HEK293 (cell line): ENCODE results near the gene POLR1E.

ENCODE experiments used
- CTCF ChIA-PET: fragments of 350-600 bp; formaldehyde crosslinking; extraction: SDS; loops from one replicate; lab custom pipeline; 2021; ENCODE audit warnings: antibody characterized with exemption; lab: Yijun Ruan, JAX
- POLR2A ChIA-PET: fragments of 300-600 bp; formaldehyde crosslinking; extraction: SDS; loops from one replicate; lab custom pipeline; 2020; ENCODE audit warnings: antibody characterized with exemption, inconsistent platforms; lab: Yijun Ruan, JAX
- H3K27ac ChIP-seq: fragments of 200-500 bp; sonication (Bioruptor generic); 2 replicates; pipeline ENCODE4 v1.5.1; 2014; ENCODE audit warnings: low read depth, low read length, control low read depth, inconsistent platforms; ENCODE audit errors: extremely low read depth
- H3K36me3 ChIP-seq, 2 experiments: fragments of 200-500 bp in 1 of 2; sonication (Bioruptor generic) in 1 of 2; 1 replicate in 1 of 2; 2 replicates in 1 of 2; pipeline ENCODE4 v1.5.1; 2014 to 2017; ENCODE audit warnings: inconsistent platforms in 2 of 2, low read length in 2 of 2; ENCODE audit not compliant: control insufficient read depth in 2 of 2, insufficient read depth in 1 of 2
- H3K4me1 ChIP-seq: fragments of 200-500 bp; sonication (Bioruptor generic); 2 replicates; pipeline ENCODE4 v1.5.1; 2014; ENCODE audit warnings: mild to moderate bottlenecking, low read length, inconsistent platforms; ENCODE audit not compliant: control insufficient read depth, insufficient read depth
- H3K4me3 ChIP-seq: 2 replicates; pipeline ENCODE4 v1.5.1; 2011; ENCODE audit warnings: low read depth, mild to moderate bottlenecking, control low read depth, low read length, moderate library complexity
- H3K9me3 ChIP-seq: fragments of 200-500 bp; sonication (Bioruptor generic); 2 replicates; pipeline ENCODE4 v1.5.1; 2014; ENCODE audit warnings: low read depth, low read length, inconsistent platforms; ENCODE audit not compliant: control insufficient read depth, insufficient read depth
- GFI1B ChIP-seq: fragments of 450-650 bp; formaldehyde crosslinking; IDR thresholded peaks from 2 replicates; pipeline ENCODE4 v1.5.1; 2016; ENCODE audit warnings: missing biosample characterization, missing genetic modification characterization
- HOXA7 ChIP-seq: sonication (generic); formaldehyde crosslinking; IDR thresholded peaks from 2 replicates; pipeline ENCODE4 v1.8.1; 2022; ENCODE audit warnings: missing genetic modification reagents, borderline replicate concordance
- SP7 ChIP-seq: fragments of 450-650 bp; formaldehyde crosslinking; IDR thresholded peaks from 2 replicates; pipeline ENCODE4 v1.5.1; 2016; ENCODE audit warnings: missing biosample characterization, missing genetic modification characterization
- ZFHX2 ChIP-seq: fragments of 450-650 bp; formaldehyde crosslinking; conservative IDR thresholded peaks from 2 replicates; pipeline ENCODE4 v1.5.1; 2016; ENCODE audit warnings: missing biosample characterization, missing genetic modification characterization
- ZNF10 ChIP-seq: fragments of 450-650 bp; formaldehyde crosslinking; IDR thresholded peaks from 2 replicates; pipeline ENCODE4 v1.5.1; 2017; ENCODE audit warnings: missing biosample characterization, missing genetic modification characterization
- ZNF133 ChIP-seq: fragments of 450-650 bp; formaldehyde crosslinking; IDR thresholded peaks from 2 replicates; pipeline ENCODE4 v1.5.1; 2016; ENCODE audit warnings: missing biosample characterization, missing genetic modification characterization
- ZNF169 ChIP-seq: fragments of 450-650 bp; formaldehyde crosslinking; IDR thresholded peaks from 2 replicates; pipeline ENCODE4 v1.5.1; 2016; ENCODE audit warnings: missing biosample characterization, missing genetic modification characterization
- ZNF184 ChIP-seq: fragments of 450-650 bp; IDR thresholded peaks from 2 replicates; pipeline ENCODE4 v1.5.1; 2018; ENCODE audit warnings: missing biosample characterization, mild to moderate bottlenecking, missing genetic modification characterization
- ZNF2 ChIP-seq: fragments of 450-650 bp; formaldehyde crosslinking; IDR thresholded peaks from 2 replicates; pipeline ENCODE4 v1.5.1; 2016; ENCODE audit warnings: missing biosample characterization, missing genetic modification characterization
- ZNF221 ChIP-seq: fragments of 450-650 bp; formaldehyde crosslinking; IDR thresholded peaks from 2 replicates; pipeline ENCODE4 v1.5.1; 2017; ENCODE audit warnings: missing biosample characterization, missing genetic modification characterization, borderline replicate concordance
- ZNF600 ChIP-seq: fragments of 450-650 bp; formaldehyde crosslinking; IDR thresholded peaks from 2 replicates; pipeline ENCODE4 v1.5.1; 2016; ENCODE audit warnings: missing biosample characterization, missing genetic modification characterization
- ZNF747 ChIP-seq: fragments of 450-650 bp; formaldehyde crosslinking; IDR thresholded peaks from 2 replicates; pipeline ENCODE4 v1.5.1; 2016; ENCODE audit warnings: missing biosample characterization, missing genetic modification characterization
- TF ChIP-seq, protein P1 (sequence below): fragments of 450-650 bp; formaldehyde crosslinking; IDR thresholded peaks from 2 replicates; pipeline ENCODE4 v1.5.1; 2016; ENCODE audit warnings: missing biosample characterization, missing genetic modification characterization, borderline replicate concordance
- TF ChIP-seq, protein P2 (sequence below): fragments of 450-650 bp; formaldehyde crosslinking; IDR thresholded peaks from 2 replicates; pipeline ENCODE4 v1.5.1; 2016; ENCODE audit warnings: missing biosample characterization, missing genetic modification characterization

POLR1E gene

DNA sequence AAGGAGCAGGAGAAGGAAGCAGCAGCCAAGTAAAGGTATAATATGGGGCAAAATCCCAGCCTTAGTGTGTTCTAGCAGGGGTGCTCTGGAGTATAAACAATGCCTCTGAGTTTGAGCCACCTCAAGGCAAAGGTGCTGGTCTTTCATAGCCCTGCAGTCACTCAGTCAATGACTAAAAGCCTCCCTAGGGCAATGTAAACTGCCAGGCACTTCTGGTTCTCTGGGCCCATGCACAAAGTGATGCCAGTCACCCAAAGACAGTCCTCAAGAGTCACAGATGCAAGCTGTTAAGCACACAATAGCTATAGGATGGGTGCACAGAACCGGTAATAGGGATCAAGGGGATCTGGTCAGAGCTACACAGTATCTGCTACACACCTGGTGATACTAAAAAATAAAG, 33.1 kb upstream of the POLR1E start (continued):
- TF ChIP-seq ZNF10 (tag by site-specific recombination) (no peak), HOXA7 (CRISPR knock-in tag) (no peak), ZNF747 (tag by site-specific recombination) (no peak), ZNF184 (no peak)
- TF ChIP-seq, protein P1, sequence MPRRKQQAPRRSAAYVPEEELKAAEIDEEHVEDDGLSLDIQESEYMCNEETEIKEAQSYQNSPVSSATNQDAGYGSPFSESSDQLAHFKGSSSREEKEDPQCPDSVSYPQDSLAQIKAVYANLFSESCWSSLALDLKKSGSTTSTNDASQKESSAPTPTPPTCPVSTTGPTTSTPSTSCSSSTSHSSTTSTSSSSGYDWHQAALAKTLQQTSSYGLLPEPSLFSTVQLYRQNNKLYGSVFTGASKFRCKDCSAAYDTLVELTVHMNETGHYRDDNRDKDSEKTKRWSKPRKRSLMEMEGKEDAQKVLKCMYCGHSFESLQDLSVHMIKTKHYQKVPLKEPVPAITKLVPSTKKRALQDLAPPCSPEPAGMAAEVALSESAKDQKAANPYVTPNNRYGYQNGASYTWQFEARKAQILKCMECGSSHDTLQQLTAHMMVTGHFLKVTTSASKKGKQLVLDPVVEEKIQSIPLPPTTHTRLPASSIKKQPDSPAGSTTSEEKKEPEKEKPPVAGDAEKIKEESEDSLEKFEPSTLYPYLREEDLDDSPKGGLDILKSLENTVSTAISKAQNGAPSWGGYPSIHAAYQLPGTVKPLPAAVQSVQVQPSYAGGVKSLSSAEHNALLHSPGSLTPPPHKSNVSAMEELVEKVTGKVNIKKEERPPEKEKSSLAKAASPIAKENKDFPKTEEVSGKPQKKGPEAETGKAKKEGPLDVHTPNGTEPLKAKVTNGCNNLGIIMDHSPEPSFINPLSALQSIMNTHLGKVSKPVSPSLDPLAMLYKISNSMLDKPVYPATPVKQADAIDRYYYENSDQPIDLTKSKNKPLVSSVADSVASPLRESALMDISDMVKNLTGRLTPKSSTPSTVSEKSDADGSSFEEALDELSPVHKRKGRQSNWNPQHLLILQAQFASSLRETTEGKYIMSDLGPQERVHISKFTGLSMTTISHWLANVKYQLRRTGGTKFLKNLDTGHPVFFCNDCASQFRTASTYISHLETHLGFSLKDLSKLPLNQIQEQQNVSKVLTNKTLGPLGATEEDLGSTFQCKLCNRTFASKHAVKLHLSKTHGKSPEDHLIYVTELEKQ (tag by site-specific recombination), result no peak
- TF ChIP-seq, protein P2, sequence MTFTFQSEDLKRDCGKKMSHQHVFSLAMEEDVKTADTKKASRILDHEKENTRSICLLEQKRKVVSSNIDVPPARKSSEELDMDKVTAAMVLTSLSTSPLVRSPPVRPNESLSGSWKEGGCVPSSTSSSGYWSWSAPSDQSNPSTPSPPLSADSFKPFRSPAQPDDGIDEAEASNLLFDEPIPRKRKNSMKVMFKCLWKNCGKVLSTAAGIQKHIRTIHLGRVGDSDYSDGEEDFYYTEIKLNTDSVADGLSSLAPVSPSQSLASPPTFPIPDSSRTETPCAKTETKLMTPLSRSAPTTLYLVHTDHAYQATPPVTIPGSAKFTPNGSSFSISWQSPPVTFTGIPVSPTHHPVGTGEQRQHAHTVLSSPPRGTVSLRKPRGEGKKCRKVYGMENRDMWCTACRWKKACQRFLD (tag by site-specific recombination), result no peak

DNA sequence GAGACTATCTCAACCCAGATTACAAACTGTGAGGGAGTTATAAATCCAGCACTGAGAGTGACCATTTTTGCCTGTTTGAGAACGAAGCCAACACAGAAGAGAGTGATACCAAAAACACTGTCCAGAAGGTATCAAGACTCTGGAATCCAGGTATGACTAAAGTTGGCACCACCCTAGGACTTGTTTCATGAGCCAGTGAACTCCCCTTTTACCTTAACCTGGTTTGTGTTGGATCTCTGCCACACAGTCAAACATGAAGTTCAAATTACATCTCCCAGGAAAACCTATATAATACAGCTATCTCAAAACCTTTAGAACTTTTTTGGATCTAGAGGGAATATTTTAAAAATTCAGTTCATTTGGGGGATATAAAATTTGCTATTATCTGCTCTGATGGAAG, 31.9 kb upstream of the POLR1E start:
- Histone ChIP-seq H3K4me3 (no peak overlapping the region), H3K9me3 (no peaks in the 10 kb centered on the region), H3K27ac (no peak overlapping the region), H3K4me1 (peaks cover 9% of the 10 kb centered on the region; the same call in 1 of the 2 replicates), H3K36me3 (peaks cover 0 to 9% of the 10 kb centered on the region in 2 experiments; a peak in 2 of 3 replicates)
- POLR2A ChIA-PET, result no interaction called here
- CTCF ChIA-PET, result no interaction called here
- TF ChIP-seq ZNF600 (tag by site-specific recombination), result peak; percentile 64
- TF ChIP-seq SP7 (tag by site-specific recombination), result no peak

DNA sequence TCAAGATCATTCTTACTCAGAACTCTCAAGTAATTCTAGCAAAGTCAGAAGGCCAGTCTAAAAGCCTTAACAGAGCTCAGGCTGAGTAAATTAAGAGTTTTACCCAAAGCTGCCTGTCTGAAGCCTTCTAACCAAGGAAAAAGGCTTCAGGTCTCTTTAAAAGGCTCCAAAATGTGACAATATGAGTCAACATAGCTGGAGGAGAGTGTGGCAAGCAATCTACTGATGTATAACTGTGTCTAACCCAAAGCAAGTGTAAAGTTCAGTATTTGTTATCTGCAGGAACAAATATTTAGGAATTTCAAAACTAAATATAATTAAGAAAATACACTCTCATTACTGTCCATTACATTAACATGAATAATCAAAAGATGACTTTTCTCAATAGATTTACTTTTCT, 31.5 kb upstream of the POLR1E start:
- Histone ChIP-seq H3K4me3 (no peak overlapping the region), H3K27ac (no peak overlapping the region), H3K36me3 (peaks cover 0 to 7% of the 10 kb centered on the region in 2 experiments; a peak in 2 of 3 replicates)
- TF ChIP-seq ZNF133 (no peak), ZNF169 (no peak), ZNF2 (tag by site-specific recombination) (no peak), GFI1B (tag by site-specific recombination) (no peak)
- TF ChIP-seq, all 188 proteins: peak for 0
- H3K9me3 ChIP-seq, result no peaks in the 10 kb centered on the region
- H3K4me1 ChIP-seq, result peaks cover 9% of the 10 kb centered on the region; the same call in 1 of the 2 replicates
- POLR2A ChIA-PET, result no interaction called here
- CTCF ChIA-PET, result interaction anchor here (0.6 kb wide), 1 partner anchor 455 kb away, joined by 6 read pairs; no protein-coding TSS in a partner anchor

DNA sequence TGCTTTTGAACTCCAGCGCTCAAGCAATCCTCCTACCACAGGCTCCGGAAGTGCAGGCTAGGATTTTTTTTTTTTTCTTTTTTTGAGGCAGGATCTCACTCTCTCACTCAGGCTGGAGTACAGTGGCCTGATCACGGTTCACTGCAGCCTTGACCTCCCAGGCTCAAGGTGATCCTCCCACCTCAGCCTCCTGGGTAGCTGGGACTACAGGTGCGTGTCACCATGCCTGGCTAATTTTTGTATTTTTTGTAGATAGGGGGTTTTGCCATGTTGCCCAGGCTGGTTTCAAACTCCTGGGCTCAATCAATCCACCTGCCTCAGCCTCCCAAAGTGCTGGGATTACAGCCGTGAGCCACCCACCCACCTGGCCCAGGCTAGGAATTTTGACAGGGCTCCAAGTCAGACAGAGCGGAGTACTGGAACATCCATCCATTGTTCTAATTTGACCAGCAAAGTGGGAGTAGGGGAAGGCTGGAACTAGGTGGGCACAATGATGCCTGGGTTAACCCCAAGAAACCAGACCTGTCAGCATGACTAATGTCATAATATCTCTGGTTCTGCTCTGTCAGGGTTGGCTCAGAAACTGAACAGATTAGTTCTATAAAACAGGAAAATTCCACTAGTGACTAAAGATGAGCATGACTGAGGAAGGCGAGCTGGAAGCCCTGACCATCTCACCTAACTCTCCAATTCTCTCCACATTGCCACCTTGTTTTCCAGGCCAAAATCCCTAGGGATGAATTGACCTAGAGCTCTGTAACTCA, 29.7 kb upstream of the POLR1E start:
- Histone ChIP-seq H3K36me3 (no peaks in the 10 kb centered on the region; a peak in 1 of 3 replicates), H3K9me3 (no peaks in the 10 kb centered on the region), H3K4me1 (peaks cover 9% of the 10 kb centered on the region; the same call in 1 of the 2 replicates), H3K27ac (no peak overlapping the region), H3K4me3 (no peak overlapping the region)
- POLR2A ChIA-PET, result interaction anchor here (1.6 to 3.3 kb wide), 2 partner anchors 9 to 29 kb away, joined by 3 to 20 read pairs; partner anchors contain the start of genes POLR1E and ZBTB5
- CTCF ChIA-PET, result interaction anchor here (0.9 kb wide), 1 partner anchor 40 kb away, joined by 3 read pairs; no protein-coding TSS in a partner anchor
- TF ChIP-seq ZFHX2 (tag by site-specific recombination), result peak; percentile 46
- no peak for TF ChIP-seq ZNF221
